Measurements from ENCODE around the gene CFAP61.

CFAP61 gene

GRCh38 chr20:20274821-20275220, 222.5 kb downstream of the CFAP61 start:
- no peak for DNase-seq (ENCODE audit: low read depth)

GRCh38 chr20:20275636-20276035, 223.3 kb downstream of the CFAP61 start:
- no peak for DNase-seq (ENCODE audit: low read depth)

- no peak for DNase-seq (ENCODE audit: low read depth)
These were observed 224.6 kb downstream of the CFAP61 start for GRCh38 chr20:20276811-20277530.

- no peak for DNase-seq (ENCODE audit: low read depth)
These were observed 225.6 kb downstream of the CFAP61 start for GRCh38 chr20:20277894-20278335.

GRCh38 chr20:20286061-20286460, 233.7 kb downstream of the CFAP61 start:
- DNase-seq (ENCODE audit: low read depth): no peak

- no peak for DNase-seq (ENCODE audit: low read depth)
These were observed 237.0 kb downstream of the CFAP61 start for GRCh38 chr20:20289331-20289730.

- no peak for DNase-seq (ENCODE audit: low read depth)
These were observed 240.1 kb downstream of the CFAP61 start for GRCh38 chr20:20292472-20292871.

- DNase-seq (ENCODE audit: low read depth): no peak
These were observed 240.8 kb downstream of the CFAP61 start for GRCh38 chr20:20293141-20293540.

- DNase-seq (ENCODE audit: low read depth): no peak
These were observed 241.5 kb downstream of the CFAP61 start for GRCh38 chr20:20293691-20294385.

- DNase-seq (ENCODE audit: low read depth): no peak
These were observed 243.5 kb downstream of the CFAP61 start for GRCh38 chr20:20295621-20296498.

GRCh38 chr20:20297181-20297580, 244.8 kb downstream of the CFAP61 start:
- no peak for DNase-seq (ENCODE audit: low read depth)

- no peak for DNase-seq (ENCODE audit: low read depth)
These were observed 245.4 kb downstream of the CFAP61 start for GRCh38 chr20:20297752-20298151.

GRCh38 chr20:20299904-20300303, 247.6 kb downstream of the CFAP61 start:
- DNase-seq (ENCODE audit: low read depth): no peak

- no peak for DNase-seq (ENCODE audit: low read depth)
These were observed 251.0 kb downstream of the CFAP61 start for GRCh38 chr20:20303320-20303719.

- no peak for DNase-seq (ENCODE audit: low read depth)
These were observed 251.4 kb downstream of the CFAP61 start for GRCh38 chr20:20303742-20304141.

GRCh38 chr20:20304942-20305341, 252.6 kb downstream of the CFAP61 start:
- no peak for DNase-seq (ENCODE audit: low read depth)

- no peak for DNase-seq (ENCODE audit: low read depth)
These were observed 260.2 kb downstream of the CFAP61 start for GRCh38 chr20:20312562-20312961.

- no peak for DNase-seq (ENCODE audit: low read depth)
These were observed 264.9 kb downstream of the CFAP61 start for GRCh38 chr20:20317195-20317594.

GRCh38 chr20:20317621-20318364, 265.5 kb downstream of the CFAP61 start:
- DNase-seq (ENCODE audit: low read depth): no peak

- no peak for DNase-seq (ENCODE audit: low read depth)
These were observed 266.2 kb downstream of the CFAP61 start for GRCh38 chr20:20318365-20319161.

GRCh38 chr20:20321134-20321533, 268.8 kb downstream of the CFAP61 start:
- DNase-seq (ENCODE audit: low read depth): no peak

Measured in stimulated activated CD8-positive, alpha-beta memory T cell treated with anti-CD3 and anti-CD28 coated beads, Interleukin-12 subunit alpha, Interleukin-12 subunit beta, amount 100 ng/mL, for 1 hour (primary cell).